T-helper 2 cell treated with Interferon-gamma antibody and Interleukin-4, amounts not matched to agents 5 μg/mL and 100 μg/mL, for 36 hours (primary cell): ENCODE measurements around the gene PRKD2.
A peak's percentile ranks its signal among the peaks of the same experiment; 100 is the strongest.

Source experiments
- DNase-seq: peaks from one replicate; pipeline ENCODE4 v3.0.0; 2021; ENCODE audit warnings: low spot score
- H3K27ac Mint-ChIP-seq: one replicate; pipeline ENCODE4 v1.8.0; 2021; ENCODE audit warnings: mild to moderate bottlenecking, mixed read lengths
- H3K27me3 Mint-ChIP-seq: one replicate; pipeline ENCODE4 v1.8.0; 2021; ENCODE audit warnings: low read depth, mixed read lengths
- H3K36me3 Mint-ChIP-seq: one replicate; pipeline ENCODE4 v1.8.0; 2021; ENCODE audit warnings: low read depth, mixed read lengths
- H3K4me1 Mint-ChIP-seq: one replicate; pipeline ENCODE4 v1.8.0; 2021; ENCODE audit warnings: low read depth, mixed read lengths
- H3K4me3 Mint-ChIP-seq: one replicate; pipeline ENCODE4 v1.8.0; 2022; ENCODE audit warnings: mild to moderate bottlenecking, moderate library complexity, mixed read lengths
- H3K9me3 Mint-ChIP-seq: one replicate; pipeline ENCODE4 v1.8.0; 2021; ENCODE audit warnings: mixed read lengths

PRKD2 gene

DNA sequence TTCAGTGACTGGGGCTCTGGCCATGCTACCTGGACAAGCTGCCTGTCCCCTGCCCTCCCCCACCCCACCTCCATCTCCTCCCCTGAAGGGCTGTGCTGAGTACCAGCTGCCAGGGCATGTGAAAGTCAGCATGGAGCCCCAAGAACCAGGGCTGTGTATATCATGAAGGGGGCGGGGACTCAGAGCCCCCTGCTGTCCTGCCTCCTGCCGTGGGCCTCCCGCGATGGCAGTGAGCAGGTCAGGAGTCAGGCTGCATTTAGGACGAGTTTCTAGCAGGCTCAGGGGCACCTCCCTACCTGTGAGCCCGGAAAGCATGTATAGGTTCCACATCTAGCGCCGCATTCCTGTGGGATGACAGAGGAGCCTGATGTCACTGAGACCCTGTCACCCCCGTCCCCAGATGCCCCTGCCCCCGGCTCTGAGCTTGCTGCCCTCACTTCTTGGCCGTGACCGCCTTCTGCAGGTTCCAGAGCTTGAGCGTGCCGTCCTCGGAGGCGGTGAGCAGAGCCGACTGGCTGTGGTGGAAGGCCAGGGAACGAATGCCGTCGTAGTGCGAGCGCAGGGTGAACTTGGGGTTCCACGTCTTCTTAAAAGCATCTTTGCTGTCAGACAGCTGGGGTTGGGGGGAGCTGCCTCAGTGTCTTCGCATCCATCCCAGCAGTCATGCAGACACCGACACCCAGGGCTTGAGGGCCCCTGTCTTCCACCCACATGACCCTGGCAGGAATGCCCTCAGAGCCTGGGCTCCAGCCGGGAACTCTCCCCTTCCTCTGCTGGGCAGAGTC, 8.3 kb upstream of the PRKD2 start:
- H3K27ac Mint-ChIP-seq = no peak overlapping the region
- H3K36me3 Mint-ChIP-seq = peaks cover 49% of the 10 kb centered on the region
- no peak overlapping the region for H3K4me3 Mint-ChIP-seq
- no peak for DNase-seq
- no peaks in the 10 kb centered on the region for H3K27me3 Mint-ChIP-seq
- H3K4me1 Mint-ChIP-seq = peaks cover 8% of the 10 kb centered on the region
- no peaks in the 10 kb centered on the region for H3K9me3 Mint-ChIP-seq

DNA sequence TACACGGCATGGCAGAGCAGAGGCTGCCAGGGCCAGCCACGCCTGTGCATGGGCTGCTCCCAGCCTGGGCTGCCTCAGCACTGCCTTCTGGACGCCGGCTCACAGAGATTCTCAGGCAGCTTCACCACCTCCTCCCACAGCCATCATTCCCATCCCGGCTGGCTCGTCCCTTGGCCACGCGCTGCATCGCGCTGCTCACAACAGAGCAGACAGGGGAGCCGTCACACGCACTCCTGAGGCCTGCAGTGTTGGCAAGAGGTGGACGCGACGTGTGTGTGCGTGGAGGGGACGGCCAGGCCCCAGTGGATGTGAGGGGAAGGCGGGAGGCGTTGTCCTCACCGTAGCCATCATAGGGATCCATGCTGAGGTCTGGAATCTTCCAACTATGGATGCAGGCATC, 7.6 kb upstream of the PRKD2 start:
- peaks cover 10% of the 10 kb centered on the region for H3K4me1 Mint-ChIP-seq
- H3K36me3 Mint-ChIP-seq = peaks cover 50% of the 10 kb centered on the region
- H3K27me3 Mint-ChIP-seq = no peaks in the 10 kb centered on the region
- H3K4me3 Mint-ChIP-seq = no peak overlapping the region
- no peak overlapping the region for H3K27ac Mint-ChIP-seq
- H3K9me3 Mint-ChIP-seq = no peaks in the 10 kb centered on the region
- DNase-seq = no peak

DNA sequence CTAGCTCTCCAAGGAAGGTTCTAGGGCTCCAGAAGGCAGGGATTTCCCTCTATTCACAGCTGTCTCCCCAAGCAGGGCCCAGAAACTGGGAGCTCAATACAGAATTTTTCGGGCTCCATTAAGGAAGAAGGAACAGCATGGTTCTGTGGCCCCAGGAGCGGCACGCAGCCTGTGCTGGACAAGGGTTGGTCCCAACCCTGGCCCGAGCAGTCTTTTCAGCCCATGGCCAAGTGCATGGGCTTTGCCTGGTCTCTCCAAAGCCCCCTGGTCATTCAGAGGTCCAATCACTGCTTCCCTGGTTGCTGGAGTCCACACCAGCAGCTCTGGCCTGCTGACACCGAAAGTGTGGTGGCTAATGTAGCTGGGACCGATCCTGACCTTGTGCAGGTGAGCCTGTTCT, 6.6 kb upstream of the PRKD2 start:
- peaks cover 44% of the 10 kb centered on the region for H3K36me3 Mint-ChIP-seq
- H3K4me1 Mint-ChIP-seq = peaks cover 12% of the 10 kb centered on the region
- no peaks in the 10 kb centered on the region for H3K9me3 Mint-ChIP-seq
- DNase-seq = no peak
- no peak overlapping the region for H3K4me3 Mint-ChIP-seq
- H3K27me3 Mint-ChIP-seq = no peaks in the 10 kb centered on the region
- H3K27ac Mint-ChIP-seq = no peak overlapping the region

DNA sequence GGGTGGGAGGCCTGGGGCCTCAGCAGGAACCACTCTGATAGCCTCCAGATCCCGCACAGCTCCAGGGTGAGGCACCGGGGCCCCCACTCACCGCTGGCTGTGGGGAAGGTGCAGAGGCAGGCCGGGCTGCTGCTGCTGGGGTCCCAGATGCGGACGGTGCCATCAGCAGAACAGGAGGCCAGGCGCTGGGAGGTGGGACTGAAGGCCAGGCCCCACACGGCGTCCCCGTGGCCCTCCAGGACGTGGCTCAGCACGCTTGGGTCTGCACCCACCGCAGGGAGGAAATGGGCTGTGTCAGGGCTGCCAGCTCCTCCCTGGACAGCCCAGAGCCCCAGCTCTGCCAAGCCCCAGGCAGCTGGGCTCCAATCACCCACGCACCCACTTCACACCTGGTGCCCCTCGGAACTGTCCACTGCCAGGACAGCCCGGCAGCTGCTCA, 6.1 kb upstream of the PRKD2 start:
- Mint-ChIP-seq H3K4me1 (peaks cover 16% of the 10 kb centered on the region), H3K4me3 (no peak overlapping the region), H3K27ac (no peak overlapping the region), H3K27me3 (no peaks in the 10 kb centered on the region), H3K36me3 (peaks cover 46% of the 10 kb centered on the region), H3K9me3 (no peaks in the 10 kb centered on the region)
- no peak for DNase-seq

DNA sequence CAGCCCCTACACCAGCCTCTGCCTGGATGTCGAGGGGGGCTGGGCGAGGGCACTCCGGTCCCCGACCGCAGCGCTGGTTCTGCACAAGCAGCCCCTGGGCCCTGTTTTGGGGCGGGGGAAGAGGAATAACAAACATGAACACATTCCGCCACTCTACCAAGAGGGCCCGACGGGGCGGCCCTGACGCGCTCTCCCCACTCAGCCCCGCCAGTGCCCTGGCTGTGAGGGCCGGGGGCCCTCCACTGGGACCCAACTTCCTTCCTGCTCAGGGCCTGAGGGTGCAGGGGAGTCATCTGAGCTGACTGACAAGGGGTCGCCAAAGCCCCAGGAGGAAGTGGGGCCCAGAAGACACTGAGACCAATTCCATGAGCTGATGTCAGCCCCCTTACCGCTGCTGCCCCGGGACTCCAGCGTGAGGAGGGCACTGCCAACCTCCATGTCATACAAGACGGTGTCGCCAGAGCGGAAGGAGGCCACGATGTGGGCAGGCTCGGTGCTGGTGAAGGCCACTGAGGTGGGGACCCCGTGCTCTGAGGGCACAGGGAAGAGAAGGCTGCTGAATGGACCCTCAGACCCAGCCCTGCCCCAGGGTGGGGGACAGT, 5.6 kb upstream of the PRKD2 start:
- no peak overlapping the region for H3K27ac Mint-ChIP-seq
- no peaks in the 10 kb centered on the region for H3K27me3 Mint-ChIP-seq
- H3K4me1 Mint-ChIP-seq = peaks cover 21% of the 10 kb centered on the region
- no peaks in the 10 kb centered on the region for H3K9me3 Mint-ChIP-seq
- no peak for DNase-seq
- peaks cover 48% of the 10 kb centered on the region for H3K36me3 Mint-ChIP-seq
- H3K4me3 Mint-ChIP-seq = no peak overlapping the region

DNA sequence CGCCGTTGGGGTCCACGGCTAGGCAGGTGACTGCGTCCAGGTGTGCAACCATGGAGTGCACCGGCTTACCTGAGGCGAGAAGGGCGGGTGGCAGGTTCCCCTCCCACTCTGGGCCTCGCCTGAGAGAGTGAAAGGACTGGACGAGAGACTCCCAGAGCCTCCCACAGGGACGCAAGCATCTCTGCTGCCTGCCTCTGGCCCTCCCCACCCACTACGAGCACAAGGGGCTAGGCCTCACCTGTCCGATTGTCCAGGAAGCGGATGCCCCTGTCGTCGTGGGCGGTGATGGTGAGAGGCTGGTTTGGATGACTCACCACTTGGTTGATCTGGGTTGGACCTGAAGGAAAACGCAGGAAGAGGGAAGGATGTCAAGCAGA, 5.1 kb upstream of the PRKD2 start:
- H3K9me3 Mint-ChIP-seq = no peaks in the 10 kb centered on the region
- H3K36me3 Mint-ChIP-seq = peaks cover 45% of the 10 kb centered on the region
- DNase-seq = no peak
- H3K4me1 Mint-ChIP-seq = peaks cover 21% of the 10 kb centered on the region
- no peak overlapping the region for H3K4me3 Mint-ChIP-seq
- no peak overlapping the region for H3K27ac Mint-ChIP-seq
- H3K27me3 Mint-ChIP-seq = no peaks in the 10 kb centered on the region

DNA sequence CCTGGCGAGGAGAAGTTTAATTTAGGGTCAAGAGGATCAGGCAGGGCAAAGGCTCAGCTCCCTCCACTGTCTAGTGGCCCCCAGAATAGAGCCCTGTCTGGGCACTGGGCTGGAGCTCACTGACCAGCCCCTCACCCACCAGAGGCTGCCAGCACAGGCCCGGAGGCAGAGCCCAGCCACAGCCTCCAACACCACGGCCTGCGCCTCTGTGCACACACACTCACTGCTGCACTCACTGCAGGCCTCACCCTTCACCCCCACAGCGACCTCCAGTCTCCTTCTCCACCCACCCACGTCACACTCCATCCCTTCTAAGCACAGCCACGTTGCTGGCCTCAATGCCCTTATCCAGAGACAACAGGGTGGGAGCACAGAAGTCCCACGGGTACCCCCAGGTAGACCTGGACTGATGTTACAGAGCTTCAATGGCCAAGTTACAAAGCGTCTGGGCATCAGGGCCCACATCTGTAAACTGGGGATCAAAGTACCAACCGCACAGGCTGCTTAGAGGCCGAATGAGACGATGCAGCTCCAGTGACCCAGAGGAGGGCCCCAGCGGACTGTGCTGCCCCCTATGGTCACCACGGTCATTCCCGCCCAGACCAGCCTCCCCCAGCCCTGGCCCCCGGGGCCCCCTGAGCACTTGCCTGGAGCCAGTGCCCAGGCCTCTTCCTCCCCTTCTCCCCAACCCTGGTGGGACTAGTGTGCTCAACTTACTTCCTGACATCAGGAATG, 4.5 kb upstream of the PRKD2 start:
- Mint-ChIP-seq H3K4me3 (no peak overlapping the region), H3K36me3 (peaks cover 44% of the 10 kb centered on the region), H3K27ac (no peak overlapping the region), H3K9me3 (no peaks in the 10 kb centered on the region), H3K4me1 (peaks cover 21% of the 10 kb centered on the region), H3K27me3 (no peaks in the 10 kb centered on the region)
- no peak for DNase-seq

DNA sequence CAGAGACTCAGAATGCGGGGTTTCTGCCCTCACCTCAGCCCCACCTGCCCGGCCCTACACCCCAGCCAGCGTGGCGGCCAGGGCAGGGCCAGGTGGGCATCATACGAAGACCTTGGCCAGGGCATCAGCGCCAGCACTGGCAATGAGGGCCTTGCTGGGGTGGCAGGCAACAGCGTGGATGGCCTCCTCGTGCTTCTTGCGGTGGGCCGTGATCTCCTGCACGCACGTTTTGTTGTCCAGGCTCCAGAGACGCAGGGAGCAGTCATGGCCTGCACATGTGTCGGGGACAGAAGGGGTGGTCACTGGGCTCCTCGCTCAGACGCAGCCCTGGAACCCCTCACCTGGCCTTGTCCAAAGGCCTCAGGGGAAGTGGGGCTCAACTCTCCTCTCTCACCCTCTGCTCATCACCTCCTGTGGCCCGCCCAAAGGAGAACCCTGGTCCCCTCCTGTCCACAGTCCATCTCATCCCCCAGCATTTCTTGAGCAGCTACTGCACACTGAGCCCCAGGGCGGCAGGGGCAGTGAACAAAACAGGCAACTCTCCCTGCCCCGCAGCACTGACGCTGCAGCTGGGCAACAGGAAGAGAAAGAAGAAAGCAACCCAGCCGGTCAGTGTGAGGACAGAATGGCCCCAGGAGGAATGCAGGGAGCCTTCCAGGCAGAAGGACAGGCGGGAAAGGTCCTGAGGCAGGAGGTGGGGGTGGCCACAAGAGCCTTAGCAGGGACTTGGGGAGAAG, 3.8 kb upstream of the PRKD2 start:
- Mint-ChIP-seq H3K4me3 (no peak overlapping the region), H3K27ac (no peak overlapping the region), H3K27me3 (no peaks in the 10 kb centered on the region), H3K4me1 (peaks cover 21% of the 10 kb centered on the region), H3K36me3 (peaks cover 42% of the 10 kb centered on the region), H3K9me3 (no peaks in the 10 kb centered on the region)
- DNase-seq = no peak

DNA sequence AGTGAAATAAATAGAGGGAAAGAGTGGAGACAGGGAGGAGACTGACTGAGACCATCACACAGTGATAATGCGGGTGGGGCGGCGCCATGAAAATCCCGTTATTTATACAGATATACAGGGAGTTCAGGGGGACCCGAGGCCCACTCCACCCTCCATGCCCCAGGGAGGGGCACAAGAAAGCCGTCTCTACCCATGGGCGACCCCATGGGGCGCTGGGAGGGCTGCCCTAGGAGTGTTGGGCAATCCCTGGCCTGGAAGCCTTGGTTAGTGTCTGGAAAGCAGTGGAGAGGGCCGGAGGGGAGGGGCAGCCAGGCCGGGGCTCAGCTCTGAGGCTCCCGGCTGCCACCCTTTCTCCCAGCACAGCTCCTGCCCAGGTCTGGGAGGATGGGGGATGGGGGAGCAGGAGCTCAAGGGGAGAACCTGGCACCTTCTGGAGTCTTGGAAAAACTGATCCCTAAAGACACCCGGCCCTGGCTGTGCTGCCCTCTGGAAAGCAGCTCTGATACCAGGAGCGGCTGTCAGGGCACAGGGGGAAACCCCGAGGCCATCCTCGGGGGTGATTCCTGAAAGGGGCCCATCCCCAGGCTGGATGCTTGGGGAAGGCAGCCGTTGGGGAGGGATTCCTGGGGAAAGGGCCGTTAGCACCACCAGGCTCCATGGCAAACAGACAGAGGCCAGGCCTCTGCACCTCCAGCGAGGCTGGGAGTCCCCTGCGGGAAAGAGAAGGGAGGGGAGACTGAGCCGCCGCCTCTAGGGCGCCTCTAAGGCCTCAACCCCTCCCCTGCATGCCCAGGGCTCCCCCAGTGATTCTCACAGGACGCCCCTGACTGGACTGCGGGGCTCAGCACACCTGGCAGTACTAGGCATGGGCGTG, 3.0 kb upstream of the PRKD2 start:
- Mint-ChIP-seq H3K4me3 (no peak overlapping the region), H3K9me3 (no peaks in the 10 kb centered on the region), H3K4me1 (peaks cover 21% of the 10 kb centered on the region), H3K27ac (no peak overlapping the region), H3K27me3 (no peaks in the 10 kb centered on the region), H3K36me3 (peaks cover 46% of the 10 kb centered on the region)
- DNase-seq = no peak

DNA sequence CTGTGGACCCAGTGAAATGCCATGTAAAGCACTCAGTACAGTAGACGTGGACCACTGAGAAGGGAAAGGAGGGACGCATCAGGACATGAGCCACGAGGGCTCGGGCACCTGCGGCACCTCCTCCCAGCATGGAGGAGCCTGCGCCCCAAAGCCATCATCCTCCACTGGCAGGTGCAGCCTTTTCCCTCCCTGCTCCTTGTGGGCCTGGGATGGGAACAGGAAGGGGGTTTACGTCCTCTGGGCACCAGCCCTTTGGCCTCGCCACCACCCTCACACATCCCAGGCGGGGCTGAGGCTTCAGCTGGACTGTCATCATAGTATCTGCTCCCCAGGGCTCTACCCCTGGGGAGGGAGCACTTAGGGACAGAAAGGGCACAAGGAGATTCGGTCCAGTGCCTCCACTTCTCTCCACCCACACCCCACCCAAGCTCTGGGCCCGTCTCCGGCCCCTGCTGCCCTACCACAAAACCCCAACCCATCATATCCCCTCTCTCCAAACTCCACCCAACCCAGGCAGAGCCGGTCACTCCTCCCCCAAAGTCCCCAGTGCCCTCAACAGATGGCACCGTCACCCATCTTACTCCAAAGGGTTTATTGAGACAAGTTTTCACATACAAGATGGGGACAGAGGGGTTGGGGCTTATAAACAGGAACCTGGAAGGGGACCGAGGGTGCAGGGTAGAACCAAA, 2.2 kb upstream of the PRKD2 start:
- no peak for DNase-seq
- Mint-ChIP-seq H3K27ac (peak overlapping the region; percentile 62), H3K9me3 (no peaks in the 10 kb centered on the region), H3K27me3 (no peaks in the 10 kb centered on the region), H3K4me3 (peak overlapping the region; percentile 95), H3K36me3 (peaks cover 43% of the 10 kb centered on the region), H3K4me1 (peaks cover 25% of the 10 kb centered on the region)

DNA sequence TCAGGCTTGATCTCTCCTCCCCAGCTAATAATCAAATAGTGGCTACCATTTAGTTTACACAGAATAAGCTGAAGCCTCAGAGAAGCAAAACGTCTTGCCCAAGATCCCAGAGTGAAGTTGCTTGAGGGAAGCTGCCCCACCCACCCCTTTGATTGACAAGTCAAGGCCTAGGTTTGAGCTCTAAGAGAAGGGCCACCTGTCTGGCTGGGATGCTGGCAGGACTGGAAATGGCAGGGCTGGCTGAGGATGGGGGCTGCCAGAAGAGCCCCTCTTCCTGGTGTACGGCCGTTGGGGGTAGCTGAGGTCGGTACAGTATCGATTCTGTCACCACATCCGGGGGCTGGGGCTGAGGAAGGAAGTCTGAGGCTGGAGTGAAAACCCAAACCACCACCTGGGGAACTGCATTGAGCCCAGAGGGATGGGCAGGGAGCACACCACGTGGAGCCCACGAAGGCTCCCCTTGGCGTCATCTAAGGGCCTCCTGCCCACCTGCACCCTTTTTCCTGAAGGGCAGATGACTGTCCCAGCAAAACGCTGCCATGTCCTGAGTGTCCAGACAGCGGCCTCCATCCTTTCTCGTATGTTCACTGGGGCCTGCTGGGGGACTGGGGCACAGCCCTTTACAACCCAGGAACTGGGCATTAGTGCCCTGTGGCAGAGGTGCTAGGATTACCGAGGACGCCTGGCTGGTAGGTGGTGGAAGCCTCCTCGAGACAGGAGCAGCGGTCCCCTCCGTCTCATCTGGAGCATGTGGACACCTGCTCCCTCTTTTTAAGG, 1.4 kb upstream of the PRKD2 start:
- peak overlapping the region; percentile 95 for H3K4me3 Mint-ChIP-seq
- no peaks in the 10 kb centered on the region for H3K27me3 Mint-ChIP-seq
- H3K27ac Mint-ChIP-seq = peak overlapping the region; percentile 95
- no peaks in the 10 kb centered on the region for H3K9me3 Mint-ChIP-seq
- peaks cover 47% of the 10 kb centered on the region for H3K36me3 Mint-ChIP-seq
- peak; percentile 69 for DNase-seq
- peaks cover 29% of the 10 kb centered on the region for H3K4me1 Mint-ChIP-seq

DNA sequence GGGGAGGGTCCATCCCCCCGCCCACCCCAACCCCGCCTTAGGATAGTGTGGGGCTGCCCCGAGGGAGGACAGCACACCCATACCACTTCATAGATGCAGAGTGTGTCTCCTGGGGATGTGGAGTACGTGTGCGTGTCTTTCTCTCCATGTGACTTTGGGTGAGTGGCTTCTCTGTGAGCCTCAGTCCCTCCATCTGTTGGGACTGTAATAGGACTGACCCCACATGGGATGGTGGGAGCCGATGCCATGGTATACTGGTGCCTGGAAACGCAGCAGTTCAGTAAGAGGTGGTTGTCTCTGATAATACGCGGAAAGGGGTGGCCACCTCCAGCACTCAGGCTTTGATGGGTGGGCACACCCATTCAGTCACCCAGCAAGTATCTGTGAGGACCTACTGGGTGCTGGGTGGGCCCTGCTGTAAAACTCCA, 816 bp upstream of the PRKD2 start:
- peak; percentile 24 for DNase-seq
- H3K27ac Mint-ChIP-seq = peak overlapping the region; percentile 95
- peak overlapping the region; percentile 95 for H3K4me3 Mint-ChIP-seq
- H3K27me3 Mint-ChIP-seq = no peaks in the 10 kb centered on the region
- H3K9me3 Mint-ChIP-seq = no peaks in the 10 kb centered on the region
- peaks cover 31% of the 10 kb centered on the region for H3K4me1 Mint-ChIP-seq
- peaks cover 49% of the 10 kb centered on the region for H3K36me3 Mint-ChIP-seq
